Lower lobe of right lung (tissue), 2 donors: ENCODE results near the gene FRMD3. TPM values are rescaled to one million over a fixed set of nuclear protein-coding genes. Genes with fewer than 3 reads are reported as not detected.

Experiments
- ATAC-seq, 2 donors: fragments of 200-7000 bp; cut with Tn5 transposase; one replicate each; pipeline ENCODE4 v1.9.1; 2020 to 2022; ENCODE audit warnings: mild to moderate bottlenecking in 2 of 2, moderate library complexity in 2 of 2
- DNase-seq: peaks from one replicate; pipeline ENCODE4 v3.0.0-alpha.2; 2020
- H3K27ac ChIP-seq: fragments of 200-600 bp; one replicate; pipeline ENCODE4 v1.8.0; 2022
- H3K27me3 ChIP-seq: fragments of 200-600 bp; one replicate; pipeline ENCODE4 v1.8.0; 2022; ENCODE audit warnings: low read depth
- H3K36me3 ChIP-seq: fragments of 200-600 bp; one replicate; pipeline ENCODE4 v1.8.0; 2022; ENCODE audit warnings: mild to moderate bottlenecking
- H3K4me1 ChIP-seq: fragments of 200-600 bp; one replicate; pipeline ENCODE4 v1.8.0; 2022
- H3K4me3 ChIP-seq: fragments of 200-600 bp; one replicate; pipeline ENCODE4 v1.8.0; 2022; ENCODE audit warnings: mild to moderate bottlenecking
- H3K9me3 ChIP-seq: fragments of 200-600 bp; one replicate; pipeline ENCODE4 v1.8.0; 2022
- CTCF ChIP-seq: fragments of 200-600 bp; IDR thresholded peaks from one replicate; pipeline ENCODE4 v1.8.0; 2022; ENCODE audit warnings: antibody characterized with exemption, mild to moderate bottlenecking
- intact Hi-C: fragments of 100-400 bp; cut with DNase I; formaldehyde crosslinking; loops from one replicate; pipeline ENCODE4 v1.11.0; 2022
- total RNA-seq: library from RNA; stranded (reverse); fragmentation: NEBNext Ultra II Directional; extraction: Animal tissue kit (Norgen Biotek cat#: 25700); gene quantifications from one replicate; pipeline ENCODE4 v1.2.1, GENCODE V29; 2021
- donor health status: DM: no; HTN: yes; CAD: no; lungs with severe emphysema.

The FRMD3 gene
- total RNA-seq, 1 donor from 2014 or later = 9.7 TPM

GRCh38 chr9:83505282-83505681 is 32.9 kb downstream of the FRMD3 start:
- no peak for TF ChIP-seq CTCF
- ATAC-seq (no peak), DNase-seq (no peak)
- Histone ChIP-seq H3K4me3 (no peak overlapping the region), H3K36me3 (no peaks in the 10 kb centered on the region), H3K4me1 (peaks cover 13% of the 10 kb centered on the region), H3K9me3 (no peaks in the 10 kb centered on the region), H3K27me3 (no peaks in the 10 kb centered on the region), H3K27ac (no peak overlapping the region)
- intact Hi-C loops = no loop called here

- ATAC-seq = no peak
- Histone ChIP-seq H3K27ac (no peak overlapping the region), H3K4me1 (no peaks in the 10 kb centered on the region), H3K36me3 (no peaks in the 10 kb centered on the region), H3K4me3 (no peak overlapping the region), H3K27me3 (no peaks in the 10 kb centered on the region), H3K9me3 (no peaks in the 10 kb centered on the region)
- DNase-seq = no peak
- no peak for TF ChIP-seq CTCF
- intact Hi-C loops = no loop called here
Observed at GRCh38 chr9:83503866-83504265, 34.3 kb downstream of the FRMD3 start.

- no peak for TF ChIP-seq CTCF
- Histone ChIP-seq H3K4me3 (no peak overlapping the region), H3K27ac (no peak overlapping the region), H3K4me1 (no peaks in the 10 kb centered on the region), H3K9me3 (no peaks in the 10 kb centered on the region), H3K27me3 (no peaks in the 10 kb centered on the region), H3K36me3 (no peaks in the 10 kb centered on the region)
- DNase-seq = no peak
- no peak for ATAC-seq
- intact Hi-C loops = no loop called here
Observed at GRCh38 chr9:83501565-83501964, 36.6 kb downstream of the FRMD3 start.

- H3K27me3 ChIP-seq = no peaks in the 10 kb centered on the region
- H3K9me3 ChIP-seq = no peaks in the 10 kb centered on the region
- no peaks in the 10 kb centered on the region for H3K36me3 ChIP-seq
- ATAC-seq (no peak), DNase-seq (no peak)
- no peak overlapping the region for H3K4me3 ChIP-seq
- no peak for TF ChIP-seq CTCF
- intact Hi-C loops = no loop called here
- no peaks in the 10 kb centered on the region for H3K4me1 ChIP-seq
- H3K27ac ChIP-seq = no peak overlapping the region
Observed at GRCh38 chr9:83497441-83497840, 40.8 kb downstream of the FRMD3 start.

GRCh38 chr9:83491995-83492394 is 46.2 kb downstream of the FRMD3 start:
- DNase-seq (no peak), ATAC-seq (no peak)
- Histone ChIP-seq H3K4me1 (no peaks in the 10 kb centered on the region), H3K27ac (no peak overlapping the region), H3K27me3 (no peaks in the 10 kb centered on the region), H3K4me3 (no peak overlapping the region), H3K9me3 (no peaks in the 10 kb centered on the region), H3K36me3 (no peaks in the 10 kb centered on the region)
- intact Hi-C loops = no loop called here
- TF ChIP-seq CTCF = no peak

- no peak overlapping the region for H3K4me3 ChIP-seq
- H3K27ac ChIP-seq = no peak overlapping the region
- ATAC-seq = no peak
- intact Hi-C loops = no loop called here
- no peaks in the 10 kb centered on the region for H3K9me3 ChIP-seq
- no peaks in the 10 kb centered on the region for H3K4me1 ChIP-seq
- TF ChIP-seq CTCF = no peak
- H3K36me3 ChIP-seq = no peaks in the 10 kb centered on the region
- DNase-seq = no peak
- no peaks in the 10 kb centered on the region for H3K27me3 ChIP-seq
Observed at GRCh38 chr9:83491413-83491812, 46.8 kb downstream of the FRMD3 start.
